ENCODE measurements around the gene TREML4. TPM values are rescaled to one million over a fixed set of nuclear protein-coding genes. Genes with fewer than 3 reads are reported as not detected.

TREML4 gene
- total RNA-seq, 2 experiments from 2014 or later = not detected

DNA sequence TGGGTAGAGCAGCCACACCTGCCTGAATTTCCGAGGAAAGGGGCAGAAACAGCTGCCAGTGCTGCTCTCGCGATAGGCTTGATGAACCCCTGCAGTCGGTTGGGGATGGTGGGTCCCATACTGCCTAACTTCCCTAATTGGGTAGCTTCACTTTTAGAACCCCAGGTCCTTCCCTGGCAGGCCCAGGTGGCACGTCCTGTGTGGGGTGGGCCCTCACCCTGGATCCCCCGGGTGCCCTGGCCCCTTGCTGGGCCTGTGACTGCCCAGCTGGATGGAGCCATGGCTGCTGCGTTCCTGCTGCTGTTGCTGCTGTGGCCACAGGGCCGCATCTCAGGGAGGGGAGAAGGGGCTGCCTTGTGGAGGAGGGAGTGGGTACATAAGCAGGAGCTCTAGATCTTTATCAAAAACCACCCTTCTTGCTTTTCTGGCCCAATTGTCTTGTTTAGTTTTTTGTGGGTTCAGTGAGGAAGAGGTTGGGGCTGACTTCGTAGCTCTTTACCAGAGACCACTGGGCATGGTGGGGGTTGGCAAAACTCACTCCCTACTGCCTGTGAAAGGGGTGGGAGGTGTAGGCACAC lies 19.2 kb downstream of the TREML4 start:
- Mint-ChIP-seq H3K4me3 (no peak overlapping the region), H3K4me1 (ENCODE audit: low read depth) (peaks cover 24% of the 10 kb centered on the region), H3K27me3 (no peaks in the 10 kb centered on the region), H3K36me3 (ENCODE audit: low read depth) (no peaks in the 10 kb centered on the region), H3K27ac (no peak overlapping the region), H3K9me3 (no peaks in the 10 kb centered on the region)
- ATAC-seq (ENCODE audit: poor library complexity) = no peak
- ChIA-PET CTCF (no interaction called here), POLR2A (no interaction called here)
- Histone ChIP-seq H3K9me3 (ENCODE audit: control insufficient read depth in 1 of 2, insufficient read depth in 1 of 2, low read length in 2 of 2) (no peaks in the 10 kb centered on the region), H3K27me3 (ENCODE audit: control insufficient read depth in 1 of 2, insufficient read depth in 2 of 2, low read length in 2 of 2) (no peaks in the 10 kb centered on the region), H3K4me3 (ENCODE audit: low read length) (no peak overlapping the region), H3K4me1 (ENCODE audit: insufficient read depth, low read length) (peaks cover 13% of the 10 kb centered on the region), H3K27ac (ENCODE audit: low read depth in 1 of 2, low read length in 2 of 2) (no peak overlapping the region), H3K36me3 (ENCODE audit: insufficient read depth, low read length) (no peaks in the 10 kb centered on the region)
- TF ChIP-seq CTCF (IDR thresholded peaks at IDR 0.05) = no peak
- intact Hi-C loops (cut with DNase I, micrococcal nuclease) = no loop called here
- DNase-seq = no peak

DNA sequence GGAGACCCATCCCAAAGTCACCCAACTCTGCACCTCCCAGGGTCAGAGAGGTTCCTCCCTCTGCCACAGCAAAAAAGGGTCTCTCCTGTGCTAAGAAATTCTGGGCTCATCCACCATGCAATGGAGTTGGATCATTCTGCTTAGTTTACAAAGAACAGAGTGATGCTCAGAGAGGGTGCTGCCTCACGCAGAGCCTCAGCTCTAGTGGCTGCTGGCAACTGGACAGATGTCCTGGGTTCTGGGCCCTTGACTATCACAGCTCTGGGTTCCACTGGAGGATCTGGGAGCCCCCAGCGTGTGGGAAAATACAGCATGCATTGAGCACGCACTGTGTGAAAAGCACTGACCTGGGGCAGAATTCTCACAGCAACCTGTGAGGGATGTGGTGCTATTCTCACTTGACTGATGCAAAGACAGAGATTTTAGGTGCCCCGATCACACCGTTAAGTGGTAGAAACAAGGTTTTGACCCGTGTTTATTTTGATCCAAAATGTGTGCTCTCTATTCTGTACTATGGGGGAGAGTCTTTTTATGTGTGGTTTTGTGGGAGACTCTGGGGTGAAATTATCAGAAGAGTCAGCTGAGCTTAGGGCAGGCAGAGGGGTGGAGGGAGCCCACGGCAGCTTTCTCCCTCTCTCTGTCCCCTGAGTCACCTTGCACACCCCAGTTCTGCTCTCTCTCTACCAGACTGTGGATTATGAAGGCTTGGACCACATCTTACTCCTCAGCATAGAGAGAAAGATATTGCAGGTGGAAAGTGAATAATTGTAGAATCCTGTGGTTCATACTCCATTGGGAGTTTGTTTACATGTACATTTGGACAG lies 19.9 kb downstream of the TREML4 start:
- no peak for ATAC-seq (ENCODE audit: poor library complexity)

More for the DNA sequence above, 19.9 kb downstream of the TREML4 start:
- H3K4me3 Mint-ChIP-seq = no peak overlapping the region
- no peaks in the 10 kb centered on the region for H3K36me3 ChIP-seq (ENCODE audit: insufficient read depth, low read length)
- H3K9me3 Mint-ChIP-seq = no peaks in the 10 kb centered on the region
- H3K4me3 ChIP-seq (ENCODE audit: low read length) = no peak overlapping the region
- intact Hi-C loops (cut with DNase I, micrococcal nuclease) = no loop called here
- peaks cover 0 to 4% of the 10 kb centered on the region in 2 experiments for H3K27me3 ChIP-seq (ENCODE audit: control insufficient read depth in 1 of 2, insufficient read depth in 2 of 2, low read length in 2 of 2)
- H3K27me3 Mint-ChIP-seq = no peaks in the 10 kb centered on the region
- no peak overlapping the region for H3K27ac Mint-ChIP-seq
- H3K27ac ChIP-seq (ENCODE audit: low read depth in 1 of 2, low read length in 2 of 2) = no peak overlapping the region
- no peak for DNase-seq
- H3K9me3 ChIP-seq (ENCODE audit: control insufficient read depth in 1 of 2, insufficient read depth in 1 of 2, low read length in 2 of 2) = no peaks in the 10 kb centered on the region
- POLR2A ChIA-PET = no interaction called here
- peaks cover 13% of the 10 kb centered on the region for H3K4me1 ChIP-seq (ENCODE audit: insufficient read depth, low read length)
- TF ChIP-seq CTCF (IDR thresholded peaks at IDR 0.05) = no peak
- peaks cover 24% of the 10 kb centered on the region for H3K4me1 Mint-ChIP-seq (ENCODE audit: low read depth)
- no peaks in the 10 kb centered on the region for H3K36me3 Mint-ChIP-seq (ENCODE audit: low read depth)
- CTCF ChIA-PET = no interaction called here

All from CD4-positive, alpha-beta T cell (primary cell).